Hepatocyte (in vitro differentiated cells): ENCODE results near the gene RNF13.

ENCODE experiments used
- EZH2 ChIP-seq: fragments of 200-600 bp; sonication (generic); IDR thresholded peaks from 2 replicates; pipeline ENCODE4 v1.6.1; 2016; ENCODE audit warnings: antibody characterized with exemption, mild to moderate bottlenecking, borderline replicate concordance
- EZH2phosphoT487 ChIP-seq: fragments of 200-600 bp; sonication (generic); IDR thresholded peaks from one replicate; pipeline ENCODE4 v1.6.1; 2018; ENCODE audit warnings: antibody characterized with exemption, mild to moderate bottlenecking, low read depth, moderate library complexity; ENCODE audit not compliant: unreplicated experiment, severe bottlenecking
- TF ChIP-seq, protein P1 (sequence below): fragments of 200-600 bp; sonication (generic); IDR thresholded peaks from 2 replicates; pipeline ENCODE4 v1.5.1; 2016; ENCODE audit warnings: antibody characterized with exemption, mild to moderate bottlenecking; ENCODE audit not compliant: poor library complexity

DNA sequence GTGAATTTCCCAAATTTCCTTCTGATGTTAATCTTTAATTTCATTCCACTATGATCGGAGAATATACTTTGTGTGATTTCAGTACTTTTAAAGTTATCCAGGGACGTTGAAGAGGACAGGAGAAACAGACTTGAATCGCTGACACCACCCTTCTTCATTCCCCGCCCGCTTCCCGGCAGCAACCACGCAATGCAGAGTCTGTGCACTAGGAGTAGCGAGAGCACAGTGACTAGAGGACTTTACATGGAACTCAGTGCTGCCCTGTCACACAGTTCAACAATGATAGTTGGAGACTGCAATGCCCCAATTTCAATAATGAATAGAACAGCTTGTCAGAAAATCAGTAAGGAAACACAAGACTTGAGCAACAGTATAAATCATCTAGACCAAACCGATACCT lies 73.9 kb downstream of the RNF13 start:
- TF ChIP-seq, protein P1, sequence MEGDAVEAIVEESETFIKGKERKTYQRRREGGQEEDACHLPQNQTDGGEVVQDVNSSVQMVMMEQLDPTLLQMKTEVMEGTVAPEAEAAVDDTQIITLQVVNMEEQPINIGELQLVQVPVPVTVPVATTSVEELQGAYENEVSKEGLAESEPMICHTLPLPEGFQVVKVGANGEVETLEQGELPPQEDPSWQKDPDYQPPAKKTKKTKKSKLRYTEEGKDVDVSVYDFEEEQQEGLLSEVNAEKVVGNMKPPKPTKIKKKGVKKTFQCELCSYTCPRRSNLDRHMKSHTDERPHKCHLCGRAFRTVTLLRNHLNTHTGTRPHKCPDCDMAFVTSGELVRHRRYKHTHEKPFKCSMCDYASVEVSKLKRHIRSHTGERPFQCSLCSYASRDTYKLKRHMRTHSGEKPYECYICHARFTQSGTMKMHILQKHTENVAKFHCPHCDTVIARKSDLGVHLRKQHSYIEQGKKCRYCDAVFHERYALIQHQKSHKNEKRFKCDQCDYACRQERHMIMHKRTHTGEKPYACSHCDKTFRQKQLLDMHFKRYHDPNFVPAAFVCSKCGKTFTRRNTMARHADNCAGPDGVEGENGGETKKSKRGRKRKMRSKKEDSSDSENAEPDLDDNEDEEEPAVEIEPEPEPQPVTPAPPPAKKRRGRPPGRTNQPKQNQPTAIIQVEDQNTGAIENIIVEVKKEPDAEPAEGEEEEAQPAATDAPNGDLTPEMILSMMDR, result no peak
- no peak for TF ChIP-seq EZH2phosphoT487
- no peak for TF ChIP-seq EZH2
